Liver (tissue), 9 donors: ENCODE measurements around the gene ADCK1. TPM values are rescaled to one million over a fixed set of nuclear protein-coding genes. Genes with fewer than 3 reads are reported as not detected.

ENCODE experiments used
- DNase-seq: peaks from one replicate; pipeline ENCODE4 v3.0.0-alpha.2; 2017; ENCODE audit warnings: low spot score
- H3K27ac ChIP-seq, 2 donors: one replicate each; pipeline ENCODE4 v1.7.0; 2013; ENCODE audit warnings: inconsistent platforms in 2 of 2, low read length in 2 of 2, control low read depth in 1 of 2, low read depth in 1 of 2, mild to moderate bottlenecking in 1 of 2
- H3K27me3 ChIP-seq, 4 donors: one replicate each; pipeline versions ENCODE4 v1.6.1 to v1.7.0; 2013; ENCODE audit warnings: low read length in 3 of 4, inconsistent platforms in 1 of 4, mild to moderate bottlenecking in 1 of 4, moderate library complexity in 1 of 4; ENCODE audit not compliant: control insufficient read depth in 4 of 4, insufficient read depth in 4 of 4
- H3K36me3 ChIP-seq, 4 donors: one replicate each; pipeline versions ENCODE4 v1.6.1 to v1.7.0; 2013; ENCODE audit warnings: low read length in 3 of 4, mild to moderate bottlenecking in 3 of 4, low read depth in 1 of 4, moderate library complexity in 1 of 4; ENCODE audit not compliant: control insufficient read depth in 4 of 4, insufficient read depth in 3 of 4
- H3K4me1 ChIP-seq, 4 donors: one replicate each; pipeline versions ENCODE4 v1.6.1 to v1.7.0; 2013; ENCODE audit warnings: low read length in 3 of 4, mild to moderate bottlenecking in 3 of 4, moderate library complexity in 1 of 4; ENCODE audit not compliant: control insufficient read depth in 4 of 4, insufficient read depth in 4 of 4
- H3K4me3 ChIP-seq, 3 donors: one replicate each; pipeline versions ENCODE4 v1.6.1 to v1.7.0; 2013; ENCODE audit warnings: low read length in 3 of 3, control low read depth in 1 of 3, low read depth in 1 of 3, mild to moderate bottlenecking in 1 of 3
- H3K9ac ChIP-seq, 2 donors: one replicate each; pipeline ENCODE4 v1.7.0; 2013; ENCODE audit warnings: low read length in 2 of 2, mild to moderate bottlenecking in 2 of 2, moderate library complexity in 2 of 2, control low read depth in 1 of 2, low read depth in 1 of 2
- H3K9me3 ChIP-seq, 4 donors: one replicate each; pipeline versions ENCODE4 v1.6.1 to v1.7.0; 2013; ENCODE audit warnings: low read length in 3 of 4; ENCODE audit not compliant: control insufficient read depth in 4 of 4
- CTCF ChIP-seq: fragments of 150-350 bp; IDR thresholded peaks from 2 replicates; pipeline ENCODE4 v1.5.1; 2017; ENCODE audit warnings: improper control_type of control experiment, low read depth, low read length; ENCODE audit not compliant: missing input control
- EGR1 ChIP-seq, 2 donors: IDR thresholded peaks; 2 replicates each; pipeline ENCODE4 v1.6.1; 2016 to 2018; ENCODE audit warnings: antibody characterized with exemption in 2 of 2, low read depth in 2 of 2
- FOXA1 ChIP-seq: IDR thresholded peaks from 2 replicates; pipeline ENCODE4 v1.6.1; 2016; ENCODE audit warnings: antibody characterized with exemption
- GABPA ChIP-seq, 2 donors: IDR thresholded peaks in 1 of 2; conservative IDR thresholded peaks in 1 of 2; 2 replicates each; pipeline ENCODE4 v1.6.1; 2016; ENCODE audit warnings: antibody characterized with exemption in 2 of 2, mild to moderate bottlenecking in 1 of 2, moderate library complexity in 1 of 2
- HNF4A ChIP-seq, 2 donors: conservative IDR thresholded peaks; 2 replicates each; pipeline ENCODE4 v1.6.1; 2016; ENCODE audit warnings: antibody characterized with exemption in 2 of 2, mild to moderate bottlenecking in 2 of 2
- JUND ChIP-seq, 2 donors: IDR thresholded peaks; 2 replicates each; pipeline ENCODE4 v1.6.1; 2016; ENCODE audit warnings: antibody characterized with exemption in 2 of 2
- NR2F2 ChIP-seq: IDR thresholded peaks from 2 replicates; pipeline ENCODE4 v1.6.1; 2016; ENCODE audit warnings: antibody characterized with exemption
- RAD21 ChIP-seq, 2 donors: IDR thresholded peaks; 2 replicates each; pipeline ENCODE4 v1.6.1; 2016; ENCODE audit warnings: antibody characterized with exemption in 2 of 2, mild to moderate bottlenecking in 2 of 2
- REST ChIP-seq: IDR thresholded peaks from 2 replicates; pipeline ENCODE4 v1.6.1; 2016; ENCODE audit warnings: antibody characterized with exemption, mild to moderate bottlenecking
- SP1 ChIP-seq: IDR thresholded peaks from 2 replicates; pipeline ENCODE4 v1.6.1; 2018; ENCODE audit warnings: antibody characterized with exemption, mild to moderate bottlenecking
- YY1 ChIP-seq: IDR thresholded peaks from 2 replicates; pipeline ENCODE4 v1.6.1; 2016; ENCODE audit warnings: antibody characterized with exemption, mild to moderate bottlenecking
- ZBTB33 ChIP-seq: IDR thresholded peaks from 2 replicates; pipeline ENCODE4 v1.6.1; 2016; ENCODE audit warnings: antibody characterized with exemption
- WGBS: extraction: QIAGEN DNeasy Blood & Tissue Kit; methylation state at CpG from one replicate; pipeline ENCODE4 v1.1.7; 2013; 5-methylcytosine and 5-hydroxymethylcytosine counted together
- polyA plus RNA-seq, 2 donors: library from polyadenylated mRNA; stranded (reverse) in 1 of 2; unstranded in 1 of 2; fragments of 200-250 nt in 1 of 2; fragments of >200 nt in 1 of 2; fragmentation: Nextera tagmentation in 1 of 2; extraction: Ambion mirVana in 1 of 2; gene quantifications; one replicate each; pipeline versions ENCODE4 v1.2.1 to v1.2.3, GENCODE V29; 2013 to 2015
- total RNA-seq, 2 donors: library from RNA; depleted of rRNA; stranded (reverse); fragments of >200 nt; gene quantifications; one replicate each; pipeline ENCODE4 v1.2.3, GENCODE V29; 2014
- TF ChIP-seq, protein P1 (sequence below): IDR thresholded peaks from 2 replicates; pipeline ENCODE4 v1.6.1; 2016; ENCODE audit warnings: antibody characterized with exemption
- donor health status: healthy.
- donor health status: healthy.
- donor health status: healthy.
- donor health status: healthy.
- donor health status: healthy.

Gene ADCK1
- total and polyA plus RNA-seq, 4 donors = 4.0 to 4.9 (median 4.4) TPM

DNA sequence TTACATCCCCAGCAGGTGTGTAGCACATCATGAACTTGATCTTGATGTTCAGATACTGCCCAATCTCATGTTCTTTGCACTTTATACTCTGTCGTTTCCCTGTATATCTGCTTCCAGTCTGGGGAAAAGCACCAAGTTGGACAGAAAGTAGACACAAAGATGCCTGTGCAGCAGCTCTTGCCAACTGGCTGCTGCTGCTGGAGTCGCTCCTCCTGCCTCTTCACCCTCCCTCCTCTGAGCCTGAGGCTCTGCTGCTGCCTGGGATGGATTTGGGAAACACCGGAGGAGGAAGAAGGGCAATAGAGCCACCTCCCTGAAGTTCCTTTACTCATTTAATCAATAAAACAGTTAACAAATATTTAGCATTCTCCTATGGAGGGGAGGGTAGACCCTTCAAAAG, 32.4 kb downstream of the ADCK1 start:
- Histone ChIP-seq H3K27me3 (no peaks in the 10 kb centered on the region), H3K9ac (no peak overlapping the region), H3K4me1 (no peaks in the 10 kb centered on the region), H3K9me3 (no peaks in the 10 kb centered on the region), H3K4me3 (no peak overlapping the region), H3K36me3 (peaks cover 0 to 12% (median 3%) of the 10 kb centered on the region in 4 donors), H3K27ac (no peak overlapping the region)
- WGBS = 61% methylated on average over 3 of the region's 3 CpGs
- TF ChIP-seq YY1 (no peak), NR2F2 (no peak), SP1 (no peak), HNF4A (conservative IDR thresholded peaks at IDR 0.05) (no peak), JUND (IDR thresholded peaks at IDR 0.05) (no peak), GABPA (IDR thresholded peaks at IDR 0.05 in 1 of 2, conservative IDR thresholded peaks at IDR 0.05 in 1 of 2) (no peak), RAD21 (IDR thresholded peaks at IDR 0.05) (no peak), REST (no peak)
- TF ChIP-seq, protein P1, sequence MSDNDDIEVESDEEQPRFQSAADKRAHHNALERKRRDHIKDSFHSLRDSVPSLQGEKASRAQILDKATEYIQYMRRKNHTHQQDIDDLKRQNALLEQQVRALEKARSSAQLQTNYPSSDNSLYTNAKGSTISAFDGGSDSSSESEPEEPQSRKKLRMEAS = no peak
- no peak for DNase-seq

GRCh38 chr14:77837926-77838325, 38.0 kb downstream of the ADCK1 start:
- Histone ChIP-seq H3K9ac (no peak overlapping the region), H3K4me3 (no peak overlapping the region), H3K4me1 (no peaks in the 10 kb centered on the region), H3K27ac (no peak overlapping the region), H3K9me3 (no peaks in the 10 kb centered on the region), H3K36me3 (peaks cover 0 to 3% (median under 1%) of the 10 kb centered on the region in 4 donors), H3K27me3 (no peaks in the 10 kb centered on the region)
- TF ChIP-seq CTCF (no peak), HNF4A (conservative IDR thresholded peaks at IDR 0.05) (no peak), RAD21 (IDR thresholded peaks at IDR 0.05) (no peak), ZBTB33 (no peak), GABPA (IDR thresholded peaks at IDR 0.05 in 1 of 2, conservative IDR thresholded peaks at IDR 0.05 in 1 of 2) (no peak), FOXA1 (no peak), EGR1 (IDR thresholded peaks at IDR 0.05; ENCODE audit: low read depth in 2 of 2) (no peak), JUND (IDR thresholded peaks at IDR 0.05) (no peak), YY1 (no peak)
- no peak for DNase-seq
- WGBS = 88% methylated on average over 7 of the region's 7 CpGs
